ENCODE data around the gene LEF1. TPM values are rescaled to one million over a fixed set of nuclear protein-coding genes. Genes with fewer than 3 reads are reported as not detected.
A peak's percentile ranks its signal among the peaks of the same experiment; 100 is the strongest.

The LEF1 gene
- total and polyA plus RNA-seq, 9 of the 15 experiments (the other 6 are each of a cell fraction or from before 2014, with no cell fraction given): 15.1 to 81.1 (median 29.7) TPM

DNA sequence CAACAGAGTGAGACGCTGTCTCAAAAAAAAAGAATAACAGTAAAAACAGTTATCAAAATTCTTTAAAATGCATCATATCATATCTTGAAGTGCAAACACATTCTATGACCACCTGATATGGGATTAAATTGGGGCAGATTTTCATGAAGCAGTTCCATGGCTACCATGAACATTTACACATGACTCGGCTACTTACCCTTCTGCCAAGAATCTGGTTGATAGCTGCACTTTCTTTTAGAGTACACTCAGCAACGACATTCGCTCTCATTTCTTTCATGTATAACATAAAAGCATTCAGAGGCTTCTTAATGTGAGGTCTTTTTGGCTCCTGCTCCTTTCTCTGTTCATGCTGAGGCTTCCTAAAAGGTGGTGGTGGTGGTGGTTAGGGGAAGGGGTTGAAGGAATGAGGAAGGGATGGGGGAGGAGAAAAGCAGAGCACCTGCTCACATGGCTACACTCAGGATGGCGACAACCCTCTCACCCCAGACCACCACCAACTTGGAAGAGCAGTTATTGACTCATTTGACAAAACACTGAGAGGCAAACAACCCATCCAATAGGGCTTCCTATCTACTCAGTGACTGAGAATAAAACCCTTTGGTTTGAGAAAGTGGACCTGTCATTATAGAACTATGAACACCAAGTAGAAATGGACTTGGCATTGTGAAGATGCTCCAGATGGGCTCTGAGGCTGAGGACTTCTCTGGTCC is 90.6 kb downstream of the LEF1 start:
- no peaks in the 10 kb centered on the region for H3K79me2 ChIP-seq (ENCODE audit: control insufficient read depth, insufficient read depth, low read length)
- no peak overlapping the region for H3K9ac ChIP-seq (ENCODE audit: insufficient read depth in 1 of 2, low read depth in 2 of 2, low read length in 2 of 2)
- in situ Hi-C loops (cut with MboI): loop anchor here (5.0 kb wide), 1 partner anchor 89 kb away; the partner anchor contains the start of gene LEF1
- CTCF ChIA-PET (ENCODE audit: low intra/inter-chr PET ratio): no interaction called here
- no peaks in the 10 kb centered on the region for H3K9me1 ChIP-seq (ENCODE audit: control insufficient read depth, insufficient read depth, low read length)
- DNase-seq (ENCODE audit: extremely low read depth in 1 of 4, low spot score in 3 of 4) (no peak), FAIRE-seq (no peak), ATAC-seq (no peak)
- no peaks in the 10 kb centered on the region for H3K27me3 ChIP-seq (ENCODE audit: control insufficient read depth in 2 of 2, insufficient read depth in 2 of 2, low read length in 2 of 2)
- H3K9me3 ChIP-seq (replicated peaks; ENCODE audit: control insufficient read depth, insufficient read depth, low read depth, low read length): no peaks in the 10 kb centered on the region
- no peak overlapping the region for H3K4me2 ChIP-seq (ENCODE audit: insufficient read depth, low read length)
- no peaks in the 10 kb centered on the region for H4K20me1 ChIP-seq (replicated peaks; ENCODE audit: control insufficient read depth, insufficient read depth, low read length)
- no peaks in the 10 kb centered on the region for H3K4me1 ChIP-seq (replicated peaks in 1 of 2; ENCODE audit: control insufficient read depth in 2 of 2, insufficient read depth in 2 of 2, low read length in 2 of 2)
- no peak overlapping the region for H3K4me3 ChIP-seq
- WGBS (ENCODE audit: insufficient coverage, low coverage, missing lambda C conversion rate): 46% methylated on average over 5 of the region's 5 CpGs
- H3K36me3 ChIP-seq (ENCODE audit: control insufficient read depth, insufficient read depth, low read length): peaks cover 22% of the 10 kb centered on the region; the same call in 1 of the 3 replicates
- H3K27ac ChIP-seq (ENCODE audit: extremely low read depth, low read depth, low read length): no peak overlapping the region
- BruUV-seq (replicated peaks): no TSS peak
- TF ChIP-seq MTF1 (CRISPR knock-in tag; IDR thresholded peaks at IDR 0.05; ENCODE audit: borderline replicate concordance): no peak
- TF ChIP-seq, protein P1, sequence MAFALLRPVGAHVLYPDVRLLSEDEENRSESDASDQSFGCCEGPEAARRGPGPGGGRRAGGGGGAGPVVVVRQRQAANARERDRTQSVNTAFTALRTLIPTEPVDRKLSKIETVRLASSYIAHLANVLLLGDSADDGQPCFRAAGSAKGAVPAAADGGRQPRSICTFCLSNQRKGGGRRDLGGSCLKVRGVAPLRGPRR (CRISPR knock-in tag; IDR thresholded peaks at IDR 0.05): no peak
- TF ChIP-seq RFX5 (IDR thresholded peaks at IDR 0.05; ENCODE audit: low read depth, low read length): no peak
- peak; percentile 51; the same call in 1 of the 2 replicates for TF ChIP-seq MAFG (tag; conservative IDR thresholded peaks at IDR 0.05)
- TF ChIP-seq ZNF316 (IDR thresholded peaks at IDR 0.05): peak; percentile 65
- no peak for TF ChIP-seq FOXA1 (IDR thresholded peaks at IDR 0.05; ENCODE audit: borderline replicate concordance)
- no peak for TF ChIP-seq NR3C1 (CRISPR knock-in tag; IDR thresholded peaks at IDR 0.05)
- TF ChIP-seq KLF10 (CRISPR knock-in tag; IDR thresholded peaks at IDR 0.05): no peak
- TF ChIP-seq, protein P2, sequence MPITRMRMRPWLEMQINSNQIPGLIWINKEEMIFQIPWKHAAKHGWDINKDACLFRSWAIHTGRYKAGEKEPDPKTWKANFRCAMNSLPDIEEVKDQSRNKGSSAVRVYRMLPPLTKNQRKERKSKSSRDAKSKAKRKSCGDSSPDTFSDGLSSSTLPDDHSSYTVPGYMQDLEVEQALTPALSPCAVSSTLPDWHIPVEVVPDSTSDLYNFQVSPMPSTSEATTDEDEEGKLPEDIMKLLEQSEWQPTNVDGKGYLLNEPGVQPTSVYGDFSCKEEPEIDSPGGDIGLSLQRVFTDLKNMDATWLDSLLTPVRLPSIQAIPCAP (CRISPR knock-in tag; IDR thresholded peaks at IDR 0.05; ENCODE audit: borderline replicate concordance): no peak
- 0 out of 2 replicates have a peak, but pooled peaks have one; percentile 5 for TF ChIP-seq NFE2 (IDR thresholded peaks at IDR 0.05; ENCODE audit: low read depth)
- TF ChIP-seq C11orf30 (IDR thresholded peaks at IDR 0.05; ENCODE audit: low read depth): peak; percentile 56; the same call in 1 of the 2 replicates
- TF ChIP-seq, protein P3, sequence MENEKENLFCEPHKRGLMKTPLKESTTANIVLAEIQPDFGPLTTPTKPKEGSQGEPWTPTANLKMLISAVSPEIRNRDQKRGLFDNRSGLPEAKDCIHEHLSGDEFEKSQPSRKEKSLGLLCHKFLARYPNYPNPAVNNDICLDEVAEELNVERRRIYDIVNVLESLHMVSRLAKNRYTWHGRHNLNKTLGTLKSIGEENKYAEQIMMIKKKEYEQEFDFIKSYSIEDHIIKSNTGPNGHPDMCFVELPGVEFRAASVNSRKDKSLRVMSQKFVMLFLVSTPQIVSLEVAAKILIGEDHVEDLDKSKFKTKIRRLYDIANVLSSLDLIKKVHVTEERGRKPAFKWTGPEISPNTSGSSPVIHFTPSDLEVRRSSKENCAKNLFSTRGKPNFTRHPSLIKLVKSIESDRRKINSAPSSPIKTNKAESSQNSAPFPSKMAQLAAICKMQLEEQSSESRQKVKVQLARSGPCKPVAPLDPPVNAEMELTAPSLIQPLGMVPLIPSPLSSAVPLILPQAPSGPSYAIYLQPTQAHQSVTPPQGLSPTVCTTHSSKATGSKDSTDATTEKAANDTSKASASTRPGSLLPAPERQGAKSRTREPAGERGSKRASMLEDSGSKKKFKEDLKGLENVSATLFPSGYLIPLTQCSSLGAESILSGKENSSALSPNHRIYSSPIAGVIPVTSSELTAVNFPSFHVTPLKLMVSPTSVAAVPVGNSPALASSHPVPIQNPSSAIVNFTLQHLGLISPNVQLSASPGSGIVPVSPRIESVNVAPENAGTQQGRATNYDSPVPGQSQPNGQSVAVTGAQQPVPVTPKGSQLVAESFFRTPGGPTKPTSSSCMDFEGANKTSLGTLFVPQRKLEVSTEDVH (IDR thresholded peaks at IDR 0.05; ENCODE audit: low read depth, partially characterized antibody): no peak
- H2AFZ ChIP-seq (ENCODE audit: low read depth, low read length): no peak overlapping the region
- POLR2A ChIA-PET: no interaction called here
- intact Hi-C loops (cut with micrococcal nuclease): no loop called here

Data from K562 (cell line).